HepG2 (cell line): ENCODE measurements around the gene CAPN11. TPM values are rescaled to one million over a fixed set of nuclear protein-coding genes. Genes with fewer than 3 reads are reported as not detected.

Source experiments
- CTCF ChIP-seq: sonication (generic); formaldehyde crosslinking; IDR thresholded peaks from 2 replicates; pipeline ENCODE4 v1.5.0; 2020; ENCODE audit warnings: mild to moderate bottlenecking, missing genetic modification reagents, moderate library complexity
- EHMT2 ChIP-seq: fragments of 200-600 bp; sonication (generic); IDR thresholded peaks from 2 replicates; pipeline ENCODE4 v1.7.0; 2017; ENCODE audit warnings: antibody characterized with exemption, low read depth, low read length, borderline replicate concordance
- HNF4G ChIP-seq, 2 experiments: sonication (generic) in 1 of 2; formaldehyde crosslinking in 1 of 2; IDR thresholded peaks; 2 replicates each; pipeline versions ENCODE4 v1.4.0 to v1.6.1; 2011 to 2020; ENCODE audit warnings: borderline replicate concordance in 2 of 2, low read depth in 2 of 2, mild to moderate bottlenecking in 2 of 2, low read length in 1 of 2, missing genetic modification reagents in 1 of 2, moderate library complexity in 1 of 2
- POLR2G ChIP-seq: fragments of 200-400 bp; formaldehyde crosslinking; IDR thresholded peaks from 2 replicates; pipeline ENCODE4 v1.6.1; 2018; ENCODE audit warnings: mild to moderate bottlenecking, low read depth, low read length, moderate library complexity
- RFXAP ChIP-seq: sonication (generic); formaldehyde crosslinking; IDR thresholded peaks from 2 replicates; pipeline ENCODE4 v1.4.0; 2020; ENCODE audit warnings: missing genetic modification reagents, borderline replicate concordance
- ZMYM4 ChIP-seq: sonication (generic); formaldehyde crosslinking; IDR thresholded peaks from 2 replicates; pipeline ENCODE4 v1.8.1; 2023; ENCODE audit warnings: mild to moderate bottlenecking, missing genetic modification reagents
- ZNF138 ChIP-seq: sonication (generic); formaldehyde crosslinking; IDR thresholded peaks from 2 replicates; pipeline ENCODE4 v1.5.0; 2020; ENCODE audit warnings: mild to moderate bottlenecking, low read depth, missing genetic modification reagents
- ZNF772 ChIP-seq: sonication (generic); formaldehyde crosslinking; IDR thresholded peaks from 2 replicates; pipeline ENCODE4 v1.5.0; 2020; ENCODE audit warnings: mild to moderate bottlenecking, missing genetic modification reagents
- ZNF878 ChIP-seq: sonication (generic); formaldehyde crosslinking; IDR thresholded peaks from 2 replicates; pipeline ENCODE4 v1.8.1; 2023; ENCODE audit warnings: mild to moderate bottlenecking, missing genetic modification reagents, moderate library complexity
- polyA plus RNA-seq, 8 experiments: library from polyadenylated mRNA; depleted of rRNA in 3 of 8; stranded (reverse) in 7 of 8; unstranded in 1 of 8; fragments of >200 nt; fragmentation: Illumina TruSeq in 4 of 8; extraction: Trizol in 4 of 8; gene quantifications; 2 replicates each; pipeline versions ENCODE4 v1.2.1 to v1.2.3, GENCODE V29; 2011 to 2016; ENCODE audit warnings: low read depth in 4 of 8, missing spikeins in 1 of 8, mixed read lengths in 1 of 8; ENCODE audit not compliant: insufficient read depth in 1 of 8
- total RNA-seq, 5 experiments: library from RNA; depleted of rRNA; stranded (reverse); fragments of >200 nt; fragmentation: Illumina TruSeq; extraction: Trizol; gene quantifications; 2 replicates each; pipeline ENCODE4 v1.2.3, GENCODE V29; 2016; ENCODE audit warnings: low read depth in 1 of 5
- TF ChIP-seq, protein P1 (sequence below): sonication (generic); formaldehyde crosslinking; IDR thresholded peaks from 2 replicates; pipeline ENCODE4 v1.4.0; 2020; ENCODE audit warnings: missing genetic modification reagents
- TF ChIP-seq, protein P2 (sequence below): sonication (generic); formaldehyde crosslinking; IDR thresholded peaks from 2 replicates; pipeline ENCODE4 v1.9.0; 2021; ENCODE audit warnings: mild to moderate bottlenecking, missing genetic modification reagents
- TF ChIP-seq, protein P3 (sequence below): sonication (generic); formaldehyde crosslinking; IDR thresholded peaks from 2 replicates; pipeline ENCODE4 v1.4.0; 2020; ENCODE audit warnings: missing genetic modification reagents, mild to moderate bottlenecking, borderline replicate concordance
- TF ChIP-seq, protein P4 (sequence below): sonication (generic); formaldehyde crosslinking; IDR thresholded peaks from 2 replicates; pipeline ENCODE4 v1.4.0; 2020; ENCODE audit warnings: missing genetic modification reagents, borderline replicate concordance

Gene CAPN11
- total and polyA plus RNA-seq, 2 of the 13 experiments (the other 11 are each of a cell fraction or from before 2014, with no cell fraction given), result 0.07 to 0.11 TPM

- TF ChIP-seq, protein P1, sequence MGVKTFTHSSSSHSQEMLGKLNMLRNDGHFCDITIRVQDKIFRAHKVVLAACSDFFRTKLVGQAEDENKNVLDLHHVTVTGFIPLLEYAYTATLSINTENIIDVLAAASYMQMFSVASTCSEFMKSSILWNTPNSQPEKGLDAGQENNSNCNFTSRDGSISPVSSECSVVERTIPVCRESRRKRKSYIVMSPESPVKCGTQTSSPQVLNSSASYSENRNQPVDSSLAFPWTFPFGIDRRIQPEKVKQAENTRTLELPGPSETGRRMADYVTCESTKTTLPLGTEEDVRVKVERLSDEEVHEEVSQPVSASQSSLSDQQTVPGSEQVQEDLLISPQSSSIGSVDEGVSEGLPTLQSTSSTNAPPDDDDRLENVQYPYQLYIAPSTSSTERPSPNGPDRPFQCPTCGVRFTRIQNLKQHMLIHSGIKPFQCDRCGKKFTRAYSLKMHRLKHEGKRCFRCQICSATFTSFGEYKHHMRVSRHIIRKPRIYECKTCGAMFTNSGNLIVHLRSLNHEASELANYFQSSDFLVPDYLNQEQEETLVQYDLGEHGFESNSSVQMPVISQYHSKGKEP (CRISPR knock-in tag), result no peak
- TF ChIP-seq EHMT2 (no peak), POLR2G (peak; percentile 90), ZNF138 (CRISPR knock-in tag) (peak; percentile 77; the same call in 1 of the 2 replicates), ZNF772 (CRISPR knock-in tag) (peak; percentile 55; the same call in 1 of the 2 replicates), RFXAP (CRISPR knock-in tag) (no peak), CTCF (CRISPR knock-in tag) (no peak), ZMYM4 (CRISPR knock-in tag) (0 out of 2 replicates have a peak, but pooled peaks have one; percentile 27), ZNF878 (CRISPR knock-in tag) (no peak), HNF4G (IDR thresholded peaks at IDR 0.05; ENCODE audit: borderline replicate concordance, low read depth, low read length) (no peak), HNF4G (CRISPR knock-in tag; IDR thresholded peaks at IDR 0.05; ENCODE audit: borderline replicate concordance, low read depth) (no peak)
- TF ChIP-seq, protein P2, sequence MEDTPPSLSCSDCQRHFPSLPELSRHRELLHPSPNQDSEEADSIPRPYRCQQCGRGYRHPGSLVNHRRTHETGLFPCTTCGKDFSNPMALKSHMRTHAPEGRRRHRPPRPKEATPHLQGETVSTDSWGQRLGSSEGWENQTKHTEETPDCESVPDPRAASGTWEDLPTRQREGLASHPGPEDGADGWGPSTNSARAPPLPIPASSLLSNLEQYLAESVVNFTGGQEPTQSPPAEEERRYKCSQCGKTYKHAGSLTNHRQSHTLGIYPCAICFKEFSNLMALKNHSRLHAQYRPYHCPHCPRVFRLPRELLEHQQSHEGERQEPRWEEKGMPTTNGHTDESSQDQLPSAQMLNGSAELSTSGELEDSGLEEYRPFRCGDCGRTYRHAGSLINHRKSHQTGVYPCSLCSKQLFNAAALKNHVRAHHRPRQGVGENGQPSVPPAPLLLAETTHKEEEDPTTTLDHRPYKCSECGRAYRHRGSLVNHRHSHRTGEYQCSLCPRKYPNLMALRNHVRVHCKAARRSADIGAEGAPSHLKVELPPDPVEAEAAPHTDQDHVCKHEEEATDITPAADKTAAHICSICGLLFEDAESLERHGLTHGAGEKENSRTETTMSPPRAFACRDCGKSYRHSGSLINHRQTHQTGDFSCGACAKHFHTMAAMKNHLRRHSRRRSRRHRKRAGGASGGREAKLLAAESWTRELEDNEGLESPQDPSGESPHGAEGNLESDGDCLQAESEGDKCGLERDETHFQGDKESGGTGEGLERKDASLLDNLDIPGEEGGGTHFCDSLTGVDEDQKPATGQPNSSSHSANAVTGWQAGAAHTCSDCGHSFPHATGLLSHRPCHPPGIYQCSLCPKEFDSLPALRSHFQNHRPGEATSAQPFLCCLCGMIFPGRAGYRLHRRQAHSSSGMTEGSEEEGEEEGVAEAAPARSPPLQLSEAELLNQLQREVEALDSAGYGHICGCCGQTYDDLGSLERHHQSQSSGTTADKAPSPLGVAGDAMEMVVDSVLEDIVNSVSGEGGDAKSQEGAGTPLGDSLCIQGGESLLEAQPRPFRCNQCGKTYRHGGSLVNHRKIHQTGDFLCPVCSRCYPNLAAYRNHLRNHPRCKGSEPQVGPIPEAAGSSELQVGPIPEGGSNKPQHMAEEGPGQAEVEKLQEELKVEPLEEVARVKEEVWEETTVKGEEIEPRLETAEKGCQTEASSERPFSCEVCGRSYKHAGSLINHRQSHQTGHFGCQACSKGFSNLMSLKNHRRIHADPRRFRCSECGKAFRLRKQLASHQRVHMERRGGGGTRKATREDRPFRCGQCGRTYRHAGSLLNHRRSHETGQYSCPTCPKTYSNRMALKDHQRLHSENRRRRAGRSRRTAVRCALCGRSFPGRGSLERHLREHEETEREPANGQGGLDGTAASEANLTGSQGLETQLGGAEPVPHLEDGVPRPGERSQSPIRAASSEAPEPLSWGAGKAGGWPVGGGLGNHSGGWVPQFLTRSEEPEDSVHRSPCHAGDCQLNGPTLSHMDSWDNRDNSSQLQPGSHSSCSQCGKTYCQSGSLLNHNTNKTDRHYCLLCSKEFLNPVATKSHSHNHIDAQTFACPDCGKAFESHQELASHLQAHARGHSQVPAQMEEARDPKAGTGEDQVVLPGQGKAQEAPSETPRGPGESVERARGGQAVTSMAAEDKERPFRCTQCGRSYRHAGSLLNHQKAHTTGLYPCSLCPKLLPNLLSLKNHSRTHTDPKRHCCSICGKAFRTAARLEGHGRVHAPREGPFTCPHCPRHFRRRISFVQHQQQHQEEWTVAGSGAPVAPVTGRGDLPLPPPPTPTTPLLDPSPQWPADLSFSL (CRISPR knock-in tag), result no peak
- TF ChIP-seq, protein P3, sequence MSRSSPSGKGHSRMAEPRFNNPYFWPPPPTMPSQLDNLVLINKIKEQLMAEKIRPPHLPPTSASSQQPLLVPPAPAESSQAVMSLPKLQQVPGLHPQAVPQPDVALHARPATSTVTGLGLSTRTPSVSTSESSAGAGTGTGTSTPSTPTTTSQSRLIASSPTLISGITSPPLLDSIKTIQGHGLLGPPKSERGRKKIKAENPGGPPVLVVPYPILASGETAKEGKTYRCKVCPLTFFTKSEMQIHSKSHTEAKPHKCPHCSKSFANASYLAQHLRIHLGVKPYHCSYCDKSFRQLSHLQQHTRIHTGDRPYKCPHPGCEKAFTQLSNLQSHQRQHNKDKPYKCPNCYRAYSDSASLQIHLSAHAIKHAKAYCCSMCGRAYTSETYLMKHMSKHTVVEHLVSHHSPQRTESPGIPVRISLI (CRISPR knock-in tag), result no peak
- TF ChIP-seq, protein P4, sequence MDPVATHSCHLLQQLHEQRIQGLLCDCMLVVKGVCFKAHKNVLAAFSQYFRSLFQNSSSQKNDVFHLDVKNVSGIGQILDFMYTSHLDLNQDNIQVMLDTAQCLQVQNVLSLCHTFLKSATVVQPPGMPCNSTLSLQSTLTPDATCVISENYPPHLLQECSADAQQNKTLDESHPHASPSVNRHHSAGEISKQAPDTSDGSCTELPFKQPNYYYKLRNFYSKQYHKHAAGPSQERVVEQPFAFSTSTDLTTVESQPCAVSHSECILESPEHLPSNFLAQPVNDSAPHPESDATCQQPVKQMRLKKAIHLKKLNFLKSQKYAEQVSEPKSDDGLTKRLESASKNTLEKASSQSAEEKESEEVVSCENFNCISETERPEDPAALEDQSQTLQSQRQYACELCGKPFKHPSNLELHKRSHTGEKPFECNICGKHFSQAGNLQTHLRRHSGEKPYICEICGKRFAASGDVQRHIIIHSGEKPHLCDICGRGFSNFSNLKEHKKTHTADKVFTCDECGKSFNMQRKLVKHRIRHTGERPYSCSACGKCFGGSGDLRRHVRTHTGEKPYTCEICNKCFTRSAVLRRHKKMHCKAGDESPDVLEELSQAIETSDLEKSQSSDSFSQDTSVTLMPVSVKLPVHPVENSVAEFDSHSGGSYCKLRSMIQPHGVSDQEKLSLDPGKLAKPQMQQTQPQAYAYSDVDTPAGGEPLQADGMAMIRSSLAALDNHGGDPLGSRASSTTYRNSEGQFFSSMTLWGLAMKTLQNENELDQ, result no peak
Observed at GRCh38 chr6:44127186-44128019, 31.2 kb upstream of the CAPN11 start, which contains the start of the genes MRPL14 and TMEM63B (continued).
